ENCODE results near the gene SLC47A2. TPM values are rescaled to one million over a fixed set of nuclear protein-coding genes. Genes with fewer than 3 reads are reported as not detected.

Gene SLC47A2
- polyA plus RNA-seq, 1 donor (not counting 4 experiments of a cell fraction or from before 2014, with no cell fraction given) = 0.88 TPM

DNA sequence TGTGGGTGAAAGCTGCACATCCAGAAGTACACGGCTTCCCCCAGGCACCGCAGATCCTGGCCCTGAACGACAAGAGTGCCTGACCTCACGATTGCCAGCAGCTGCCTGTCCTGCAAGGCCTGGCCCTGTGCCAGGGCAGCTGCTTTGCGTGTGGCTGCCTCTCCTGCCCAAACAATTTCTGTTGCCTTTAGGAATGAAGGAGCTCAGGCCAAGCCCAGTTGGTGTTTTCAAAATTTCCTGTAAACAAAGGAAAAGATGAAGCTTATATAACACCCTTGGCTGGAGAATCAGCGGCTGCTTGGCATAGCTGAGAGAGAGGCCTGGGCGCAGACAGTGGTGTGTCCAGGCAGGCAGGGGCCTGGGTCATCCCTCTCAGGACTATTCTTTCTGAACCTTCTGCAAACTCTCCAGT is 11.7 kb upstream of the SLC47A2 start:
- FAIRE-seq = peak; percentile 80
- H3K27me3 ChIP-seq (ENCODE audit: control insufficient read depth, extremely low read depth, insufficient read depth, low read length) = no peaks in the 10 kb centered on the region
- H3K9me1 ChIP-seq (ENCODE audit: control insufficient read depth, extremely low read depth, insufficient read depth, low read length) = no peaks in the 10 kb centered on the region
- dilution Hi-C loops (cut with MboI; ENCODE audit: extremely low pct_ligation_motif_present, low sequenced_read_pairs) = no loop called here
- H3K4me1 ChIP-seq (ENCODE audit: control insufficient read depth, extremely low read depth, insufficient read depth, low read length) = peaks cover 32% of the 10 kb centered on the region
- no peak overlapping the region for H3K4me3 ChIP-seq (ENCODE audit: control insufficient read depth in 2 of 3, extremely low read depth in 1 of 3, insufficient read depth in 2 of 3, low read depth in 1 of 3, low read length in 3 of 3)
- no peak for TF ChIP-seq EZH2 (IDR thresholded peaks at IDR 0.05; ENCODE audit: low read length)
- TF ChIP-seq CTCF (optimal IDR thresholded peaks at IDR 0.05 in 1 of 3, IDR thresholded peaks at IDR 0.05 in 1 of 3, conservative IDR thresholded peaks at IDR 0.05 in 1 of 3; ENCODE audit: extremely low read depth in 1 of 3, insufficient read depth in 2 of 3, low read length in 3 of 3) = no peak
- peak overlapping the region; percentile 42 for H3K9ac ChIP-seq (ENCODE audit: control insufficient read depth, extremely low read depth, insufficient read depth, low read length)
- no peaks in the 10 kb centered on the region for H3K36me3 ChIP-seq (ENCODE audit: control insufficient read depth in 2 of 2, extremely low read depth in 1 of 2, insufficient read depth in 2 of 2, low read length in 2 of 2)
- peak overlapping the region; percentile 44 for H3K4me2 ChIP-seq (ENCODE audit: control insufficient read depth, extremely low read depth, insufficient read depth, low read depth, low read length)
- H2AFZ ChIP-seq (ENCODE audit: control insufficient read depth, low read length) = peak overlapping the region; percentile 35
- DNase-seq (ENCODE audit: low read depth, low spot score) = no peak
- no peaks in the 10 kb centered on the region for H3K79me2 ChIP-seq (ENCODE audit: control insufficient read depth, insufficient read depth, low read length)
- peak overlapping the region; percentile 72 for H3K27ac ChIP-seq (ENCODE audit: control insufficient read depth, insufficient read depth, low read length)
- no peaks in the 10 kb centered on the region for H4K20me1 ChIP-seq (ENCODE audit: control insufficient read depth, extremely low read depth, insufficient read depth, low read length)
- no peaks in the 10 kb centered on the region for H3K9me3 ChIP-seq (ENCODE audit: control insufficient read depth, low read depth, low read length)

GRCh38 chr17:19727501-19728078 is 11.2 kb upstream of the SLC47A2 start:
- no peaks in the 10 kb centered on the region for H3K9me1 ChIP-seq (ENCODE audit: control insufficient read depth, extremely low read depth, insufficient read depth, low read length)
- peak overlapping the region; percentile 72 for H3K27ac ChIP-seq (ENCODE audit: control insufficient read depth, insufficient read depth, low read length)
- H3K9me3 ChIP-seq (ENCODE audit: control insufficient read depth, low read depth, low read length) = no peaks in the 10 kb centered on the region
- peak overlapping the region; percentile 42 for H3K9ac ChIP-seq (ENCODE audit: control insufficient read depth, extremely low read depth, insufficient read depth, low read length)
- no peaks in the 10 kb centered on the region for H4K20me1 ChIP-seq (ENCODE audit: control insufficient read depth, extremely low read depth, insufficient read depth, low read length)
- peak overlapping the region; percentile 44 for H3K4me2 ChIP-seq (ENCODE audit: control insufficient read depth, extremely low read depth, insufficient read depth, low read depth, low read length)
- peak overlapping the region; percentile 35 for H2AFZ ChIP-seq (ENCODE audit: control insufficient read depth, low read length)
- H3K4me3 ChIP-seq (ENCODE audit: control insufficient read depth in 2 of 3, extremely low read depth in 1 of 3, insufficient read depth in 2 of 3, low read depth in 1 of 3, low read length in 3 of 3) = no peak overlapping the region
- H3K4me1 ChIP-seq (ENCODE audit: control insufficient read depth, extremely low read depth, insufficient read depth, low read length) = peaks cover 34% of the 10 kb centered on the region
- no peak for TF ChIP-seq CTCF (optimal IDR thresholded peaks at IDR 0.05 in 1 of 3, IDR thresholded peaks at IDR 0.05 in 1 of 3, conservative IDR thresholded peaks at IDR 0.05 in 1 of 3; ENCODE audit: extremely low read depth in 1 of 3, insufficient read depth in 2 of 3, low read length in 3 of 3)
- TF ChIP-seq EZH2 (IDR thresholded peaks at IDR 0.05; ENCODE audit: low read length) = no peak
- FAIRE-seq (peak; percentile 52), DNase-seq (ENCODE audit: low read depth, low spot score) (no peak)
- dilution Hi-C loops (cut with MboI; ENCODE audit: extremely low pct_ligation_motif_present, low sequenced_read_pairs) = no loop called here
- no peaks in the 10 kb centered on the region for H3K79me2 ChIP-seq (ENCODE audit: control insufficient read depth, insufficient read depth, low read length)
- H3K36me3 ChIP-seq (ENCODE audit: control insufficient read depth in 2 of 2, extremely low read depth in 1 of 2, insufficient read depth in 2 of 2, low read length in 2 of 2) = no peaks in the 10 kb centered on the region
- no peaks in the 10 kb centered on the region for H3K27me3 ChIP-seq (ENCODE audit: control insufficient read depth, extremely low read depth, insufficient read depth, low read length)
